ENCODE data around the gene S100P. TPM values are rescaled to one million over a fixed set of nuclear protein-coding genes. Genes with fewer than 3 reads are reported as not detected.

Gene S100P
- total RNA-seq, 4 donors from 2014 or later, result 0.56 TPM; not detected in 3

GRCh38 chr4:6727081-6727942 lies 33.6 kb downstream of the S100P start:
- no peak overlapping the region for H3K4me3 ChIP-seq (replicated peaks in 1 of 3)
- intact Hi-C loops (cut with DNase I), result no loop called here
- no peaks in the 10 kb centered on the region for H3K9me3 ChIP-seq
- H3K36me3 ChIP-seq, result no peaks in the 10 kb centered on the region
- no peaks in the 10 kb centered on the region for H3K4me1 ChIP-seq
- H3K27ac ChIP-seq, result no peak overlapping the region
- no peak for DNase-seq
- WGBS, 2 donors, result 61 to 73% methylated on average over 20 to 29 of the region's 31 CpGs
- TF ChIP-seq CTCF (IDR thresholded peaks at IDR 0.05) (no peak), POLR2A (IDR thresholded peaks at IDR 0.05) (no peak)
- no peaks in the 10 kb centered on the region for H3K27me3 ChIP-seq

- intact Hi-C loops (cut with DNase I), result no loop called here
- no peaks in the 10 kb centered on the region for H3K9me3 ChIP-seq
- H3K36me3 ChIP-seq, result no peaks in the 10 kb centered on the region
- H3K4me1 ChIP-seq, result peaks cover 4 to 6% of the 10 kb centered on the region in 2 donors
- H3K27ac ChIP-seq, result no peak overlapping the region
- H3K27me3 ChIP-seq, result no peaks in the 10 kb centered on the region
- WGBS, 2 donors, result 76 to 85% methylated on average over 3 of the region's 3 CpGs
- DNase-seq, result no peak
- no peak for TF ChIP-seq POLR2A (IDR thresholded peaks at IDR 0.05)
- no peak for TF ChIP-seq CTCF (IDR thresholded peaks at IDR 0.05)
- H3K4me3 ChIP-seq (replicated peaks in 1 of 3), result no peak overlapping the region
These were observed 34.2 kb downstream of the S100P start for GRCh38 chr4:6727943-6728250.

GRCh38 chr4:6728320-6729029 lies 34.8 kb downstream of the S100P start:
- Histone ChIP-seq H3K4me1 (peaks cover 4 to 10% of the 10 kb centered on the region in 2 donors), H3K4me3 (replicated peaks in 1 of 3) (no peak overlapping the region), H3K9me3 (no peaks in the 10 kb centered on the region), H3K36me3 (no peaks in the 10 kb centered on the region), H3K27ac (no peak overlapping the region), H3K27me3 (no peaks in the 10 kb centered on the region)
- 87 to 88% methylated on average over 15 of the region's 15 CpGs for WGBS, 2 donors
- no peak for TF ChIP-seq POLR2A (IDR thresholded peaks at IDR 0.05)
- TF ChIP-seq CTCF (IDR thresholded peaks at IDR 0.05), result no peak
- intact Hi-C loops (cut with DNase I), result no loop called here
- no peak for DNase-seq

- H3K9me3 ChIP-seq, result no peaks in the 10 kb centered on the region
- DNase-seq, result no peak
- no peak overlapping the region for H3K27ac ChIP-seq
- TF ChIP-seq POLR2A (IDR thresholded peaks at IDR 0.05), result no peak
- TF ChIP-seq CTCF (IDR thresholded peaks at IDR 0.05), result no peak
- no peak overlapping the region for H3K4me3 ChIP-seq (replicated peaks in 1 of 3)
- H3K27me3 ChIP-seq, result no peaks in the 10 kb centered on the region
- intact Hi-C loops (cut with DNase I), result no loop called here
- H3K36me3 ChIP-seq, result no peaks in the 10 kb centered on the region
- H3K4me1 ChIP-seq, result peaks cover 4 to 10% of the 10 kb centered on the region in 2 donors
- 70 to 81% methylated on average over 13 to 20 of the region's 20 CpGs for WGBS, 2 donors
These were observed 37.1 kb downstream of the S100P start for GRCh38 chr4:6730603-6731317.

Measured in thyroid gland (tissue), 4 donors.